ENCODE data around the gene B3GNT3.

DNA sequence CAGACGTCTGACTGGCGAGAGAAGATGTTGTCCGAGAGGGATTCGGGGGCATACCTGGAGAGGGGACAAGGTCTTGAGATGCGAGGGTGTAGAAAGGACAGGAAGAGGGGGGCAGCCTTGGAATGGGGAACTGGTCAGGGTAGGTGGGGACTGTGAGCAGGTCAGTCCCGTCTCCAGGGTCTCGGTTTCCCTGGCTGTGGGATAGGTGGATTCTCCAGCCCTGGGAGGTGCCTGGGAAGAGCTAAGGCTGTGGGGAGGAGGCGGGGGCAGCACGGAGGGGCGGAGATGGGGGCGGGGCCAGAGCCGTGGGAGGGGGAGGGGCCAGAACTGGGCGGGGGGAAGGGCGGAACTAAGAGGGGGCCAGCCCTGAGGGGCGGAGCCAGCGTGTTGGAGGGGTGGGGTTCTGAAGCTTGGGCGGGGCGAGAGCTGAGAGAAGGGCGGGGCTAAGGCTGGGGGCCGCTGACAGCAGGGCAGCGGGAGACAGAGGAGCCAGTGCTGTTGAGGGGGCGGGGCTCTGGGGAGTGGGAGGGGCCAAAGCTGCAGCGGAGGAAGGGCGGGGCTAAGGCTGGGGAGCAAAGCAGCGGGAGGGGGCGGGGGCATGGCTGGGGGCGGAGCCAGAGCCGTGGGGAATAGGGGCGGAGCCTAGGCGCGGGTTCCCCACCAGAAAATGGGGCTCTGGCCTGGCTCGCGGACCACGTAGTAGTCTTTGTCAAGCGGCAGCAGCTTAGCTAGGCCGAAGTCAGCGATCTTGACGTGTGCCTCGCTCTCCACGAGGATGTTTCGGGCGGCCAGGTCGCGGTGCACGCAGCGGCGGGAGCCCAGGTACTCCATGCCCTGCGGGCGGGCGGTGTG, 35.9 kb downstream of the B3GNT3 start:
- TF ChIP-seq, protein P1, sequence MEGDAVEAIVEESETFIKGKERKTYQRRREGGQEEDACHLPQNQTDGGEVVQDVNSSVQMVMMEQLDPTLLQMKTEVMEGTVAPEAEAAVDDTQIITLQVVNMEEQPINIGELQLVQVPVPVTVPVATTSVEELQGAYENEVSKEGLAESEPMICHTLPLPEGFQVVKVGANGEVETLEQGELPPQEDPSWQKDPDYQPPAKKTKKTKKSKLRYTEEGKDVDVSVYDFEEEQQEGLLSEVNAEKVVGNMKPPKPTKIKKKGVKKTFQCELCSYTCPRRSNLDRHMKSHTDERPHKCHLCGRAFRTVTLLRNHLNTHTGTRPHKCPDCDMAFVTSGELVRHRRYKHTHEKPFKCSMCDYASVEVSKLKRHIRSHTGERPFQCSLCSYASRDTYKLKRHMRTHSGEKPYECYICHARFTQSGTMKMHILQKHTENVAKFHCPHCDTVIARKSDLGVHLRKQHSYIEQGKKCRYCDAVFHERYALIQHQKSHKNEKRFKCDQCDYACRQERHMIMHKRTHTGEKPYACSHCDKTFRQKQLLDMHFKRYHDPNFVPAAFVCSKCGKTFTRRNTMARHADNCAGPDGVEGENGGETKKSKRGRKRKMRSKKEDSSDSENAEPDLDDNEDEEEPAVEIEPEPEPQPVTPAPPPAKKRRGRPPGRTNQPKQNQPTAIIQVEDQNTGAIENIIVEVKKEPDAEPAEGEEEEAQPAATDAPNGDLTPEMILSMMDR (IDR thresholded peaks at IDR 0.05), result no peak
- no peak for TF ChIP-seq POLR2A (IDR thresholded peaks at IDR 0.05)
